Colonic mucosa (tissue), 4 donors: Measurements from ENCODE around the gene AUTS2. TPM values are rescaled to one million over a fixed set of nuclear protein-coding genes. Genes with fewer than 3 reads are reported as not detected.

Experiments
- DNase-seq: peaks from one replicate; pipeline ENCODE4 v3.0.0-alpha.2; 2020
- H3K27ac ChIP-seq: fragments of 200-600 bp; one replicate; pipeline ENCODE4 v1.8.0; 2021
- H3K27me3 ChIP-seq: fragments of 200-600 bp; one replicate; pipeline ENCODE4 v1.8.0; 2021
- H3K36me3 ChIP-seq: fragments of 200-600 bp; one replicate; pipeline ENCODE4 v1.8.0; 2021
- H3K4me1 ChIP-seq: fragments of 200-600 bp; one replicate; pipeline ENCODE4 v1.8.0; 2021; ENCODE audit warnings: mild to moderate bottlenecking
- H3K4me3 ChIP-seq: fragments of 200-600 bp; one replicate; pipeline ENCODE4 v1.8.0; 2021
- H3K9ac ChIP-seq, 2 donors: one replicate each; pipeline ENCODE4 v1.7.0; 2013; ENCODE audit warnings: control low read depth in 2 of 2, low read depth in 2 of 2, low read length in 2 of 2
- H3K9me3 ChIP-seq: fragments of 200-600 bp; one replicate; pipeline ENCODE4 v1.8.0; 2021
- intact Hi-C: fragments of 100-400 bp; cut with DNase I; formaldehyde crosslinking; loops from one replicate; pipeline ENCODE4 v1.14.1; 2022
- total RNA-seq, 2 donors: library from RNA; stranded (reverse); fragmentation: NEBNext Ultra II Directional in 1 of 2; extraction: Animal tissue kit (Norgen Biotek cat#: 25700) in 1 of 2; gene quantifications; one replicate each; pipeline ENCODE4 v1.2.1, GENCODE V29; 2021
- TF ChIP-seq, protein P1 (sequence below): fragments of 200-600 bp; IDR thresholded peaks from one replicate; pipeline ENCODE4 v1.8.0; 2022; ENCODE audit warnings: antibody characterized with exemption, mild to moderate bottlenecking
- donor health status: healthy.
- donor health status: DM: no; HTN: no; CAD: no.
- donor health status: DM: no; HTN: no; CAD: no.

AUTS2 gene
- total RNA-seq, 2 donors from 2014 or later, result 39.8 to 42.3 TPM

- Histone ChIP-seq H3K4me3 (no peak overlapping the region), H3K27ac (no peak overlapping the region), H3K4me1 (no peaks in the 10 kb centered on the region), H3K27me3 (no peaks in the 10 kb centered on the region), H3K36me3 (no peaks in the 10 kb centered on the region), H3K9ac (no peak overlapping the region), H3K9me3 (no peaks in the 10 kb centered on the region)
- TF ChIP-seq, protein P1, sequence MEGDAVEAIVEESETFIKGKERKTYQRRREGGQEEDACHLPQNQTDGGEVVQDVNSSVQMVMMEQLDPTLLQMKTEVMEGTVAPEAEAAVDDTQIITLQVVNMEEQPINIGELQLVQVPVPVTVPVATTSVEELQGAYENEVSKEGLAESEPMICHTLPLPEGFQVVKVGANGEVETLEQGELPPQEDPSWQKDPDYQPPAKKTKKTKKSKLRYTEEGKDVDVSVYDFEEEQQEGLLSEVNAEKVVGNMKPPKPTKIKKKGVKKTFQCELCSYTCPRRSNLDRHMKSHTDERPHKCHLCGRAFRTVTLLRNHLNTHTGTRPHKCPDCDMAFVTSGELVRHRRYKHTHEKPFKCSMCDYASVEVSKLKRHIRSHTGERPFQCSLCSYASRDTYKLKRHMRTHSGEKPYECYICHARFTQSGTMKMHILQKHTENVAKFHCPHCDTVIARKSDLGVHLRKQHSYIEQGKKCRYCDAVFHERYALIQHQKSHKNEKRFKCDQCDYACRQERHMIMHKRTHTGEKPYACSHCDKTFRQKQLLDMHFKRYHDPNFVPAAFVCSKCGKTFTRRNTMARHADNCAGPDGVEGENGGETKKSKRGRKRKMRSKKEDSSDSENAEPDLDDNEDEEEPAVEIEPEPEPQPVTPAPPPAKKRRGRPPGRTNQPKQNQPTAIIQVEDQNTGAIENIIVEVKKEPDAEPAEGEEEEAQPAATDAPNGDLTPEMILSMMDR, result no peak
- intact Hi-C loops, result no loop called here
- no peak for DNase-seq
Observed at GRCh38 chr7:70505468-70505867, 907.2 kb downstream of the AUTS2 start.

- Histone ChIP-seq H3K36me3 (no peaks in the 10 kb centered on the region), H3K27ac (no peak overlapping the region), H3K4me1 (no peaks in the 10 kb centered on the region), H3K27me3 (no peaks in the 10 kb centered on the region), H3K4me3 (no peak overlapping the region), H3K9me3 (no peaks in the 10 kb centered on the region), H3K9ac (no peak overlapping the region)
- TF ChIP-seq, protein P1, result no peak
- intact Hi-C loops, result no loop called here
- DNase-seq, result no peak
Observed at GRCh38 chr7:70505886-70506285, 907.6 kb downstream of the AUTS2 start.

GRCh38 chr7:70506434-70506833 is 908.2 kb downstream of the AUTS2 start:
- Histone ChIP-seq H3K27ac (no peak overlapping the region), H3K9ac (no peak overlapping the region), H3K4me3 (no peak overlapping the region), H3K27me3 (no peaks in the 10 kb centered on the region), H3K36me3 (no peaks in the 10 kb centered on the region), H3K4me1 (no peaks in the 10 kb centered on the region), H3K9me3 (no peaks in the 10 kb centered on the region)
- intact Hi-C loops, result no loop called here
- TF ChIP-seq, protein P1, result no peak
- no peak for DNase-seq

- Histone ChIP-seq H3K27ac (no peak overlapping the region), H3K36me3 (no peaks in the 10 kb centered on the region)
- intact Hi-C loops, result no loop called here
Observed at GRCh38 chr7:70512144-70512543, 913.9 kb downstream of the AUTS2 start.

GRCh38 chr7:70512761-70513160 is 914.5 kb downstream of the AUTS2 start:
- no peak for DNase-seq
- Histone ChIP-seq H3K4me1 (no peaks in the 10 kb centered on the region), H3K27ac (no peak overlapping the region), H3K9me3 (no peaks in the 10 kb centered on the region), H3K9ac (no peak overlapping the region), H3K27me3 (no peaks in the 10 kb centered on the region), H3K36me3 (no peaks in the 10 kb centered on the region), H3K4me3 (no peak overlapping the region)
- TF ChIP-seq, protein P1, result no peak
- intact Hi-C loops, result no loop called here

More at GRCh38 chr7:70512144-70512543, 913.9 kb downstream of the AUTS2 start:
- no peak overlapping the region for H3K9ac ChIP-seq
- no peaks in the 10 kb centered on the region for H3K27me3 ChIP-seq
- TF ChIP-seq, protein P1, result no peak
- DNase-seq, result no peak
- no peaks in the 10 kb centered on the region for H3K9me3 ChIP-seq
- no peaks in the 10 kb centered on the region for H3K4me1 ChIP-seq
- H3K4me3 ChIP-seq, result no peak overlapping the region

- Histone ChIP-seq H3K4me1 (no peaks in the 10 kb centered on the region), H3K4me3 (no peak overlapping the region), H3K27me3 (no peaks in the 10 kb centered on the region), H3K9ac (no peak overlapping the region), H3K36me3 (no peaks in the 10 kb centered on the region), H3K9me3 (no peaks in the 10 kb centered on the region), H3K27ac (no peak overlapping the region)
- DNase-seq, result no peak
- intact Hi-C loops, result no loop called here
- TF ChIP-seq, protein P1, result no peak
Observed at GRCh38 chr7:70520611-70521010, 922.3 kb downstream of the AUTS2 start.
